WERI-Rb-1 (cell line): ENCODE results near the gene RNF167.

Experiments used
- DNase-seq: peaks from one replicate; pipeline ENCODE4 v3.0.0-alpha.2; 2020
- H3K27ac ChIP-seq: fragments of 250-450 bp; sonication (Bioruptor Pico); 2 replicates; pipeline ENCODE4 v1.5.1; 2020; ENCODE audit warnings: mild to moderate bottlenecking, moderate library complexity
- H3K27me3 ChIP-seq: fragments of 250-450 bp; sonication (Bioruptor Pico); 2 replicates; pipeline ENCODE4 v1.5.1; 2021; ENCODE audit warnings: mild to moderate bottlenecking, low read depth, moderate library complexity; ENCODE audit not compliant: insufficient read depth, severe bottlenecking
- H3K36me3 ChIP-seq: fragments of 250-450 bp; sonication (Bioruptor Pico); 2 replicates; pipeline ENCODE4 v1.5.1; 2020; ENCODE audit warnings: mild to moderate bottlenecking, moderate library complexity
- H3K4me3 ChIP-seq: 2 replicates; pipeline ENCODE4 v1.5.1; 2011; ENCODE audit warnings: low read depth, mild to moderate bottlenecking, control low read depth, low read length
- H3K9me3 ChIP-seq: fragments of 250-450 bp; sonication (Bioruptor Pico); 2 replicates; pipeline ENCODE4 v1.5.1; 2021; ENCODE audit warnings: mild to moderate bottlenecking, moderate library complexity; ENCODE audit not compliant: severe bottlenecking
- TF ChIP-seq, protein P1 (sequence below): IDR thresholded peaks from 2 replicates; pipeline ENCODE4 v1.5.1; 2011; ENCODE audit warnings: low read depth, mild to moderate bottlenecking, control low read depth, inconsistent platforms, low read length

The RNF167 gene

GRCh38 chr17:4897198-4897687 lies 42.8 kb upstream of the RNF167 start:
- H3K27ac ChIP-seq = peak overlapping the region; percentile 63
- TF ChIP-seq, protein P1, sequence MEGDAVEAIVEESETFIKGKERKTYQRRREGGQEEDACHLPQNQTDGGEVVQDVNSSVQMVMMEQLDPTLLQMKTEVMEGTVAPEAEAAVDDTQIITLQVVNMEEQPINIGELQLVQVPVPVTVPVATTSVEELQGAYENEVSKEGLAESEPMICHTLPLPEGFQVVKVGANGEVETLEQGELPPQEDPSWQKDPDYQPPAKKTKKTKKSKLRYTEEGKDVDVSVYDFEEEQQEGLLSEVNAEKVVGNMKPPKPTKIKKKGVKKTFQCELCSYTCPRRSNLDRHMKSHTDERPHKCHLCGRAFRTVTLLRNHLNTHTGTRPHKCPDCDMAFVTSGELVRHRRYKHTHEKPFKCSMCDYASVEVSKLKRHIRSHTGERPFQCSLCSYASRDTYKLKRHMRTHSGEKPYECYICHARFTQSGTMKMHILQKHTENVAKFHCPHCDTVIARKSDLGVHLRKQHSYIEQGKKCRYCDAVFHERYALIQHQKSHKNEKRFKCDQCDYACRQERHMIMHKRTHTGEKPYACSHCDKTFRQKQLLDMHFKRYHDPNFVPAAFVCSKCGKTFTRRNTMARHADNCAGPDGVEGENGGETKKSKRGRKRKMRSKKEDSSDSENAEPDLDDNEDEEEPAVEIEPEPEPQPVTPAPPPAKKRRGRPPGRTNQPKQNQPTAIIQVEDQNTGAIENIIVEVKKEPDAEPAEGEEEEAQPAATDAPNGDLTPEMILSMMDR = no peak
- no peaks in the 10 kb centered on the region for H3K9me3 ChIP-seq
- no peaks in the 10 kb centered on the region for H3K27me3 ChIP-seq
- no peak for DNase-seq
- no peak overlapping the region for H3K4me3 ChIP-seq
- H3K36me3 ChIP-seq = peaks cover 94% of the 10 kb centered on the region

DNA sequence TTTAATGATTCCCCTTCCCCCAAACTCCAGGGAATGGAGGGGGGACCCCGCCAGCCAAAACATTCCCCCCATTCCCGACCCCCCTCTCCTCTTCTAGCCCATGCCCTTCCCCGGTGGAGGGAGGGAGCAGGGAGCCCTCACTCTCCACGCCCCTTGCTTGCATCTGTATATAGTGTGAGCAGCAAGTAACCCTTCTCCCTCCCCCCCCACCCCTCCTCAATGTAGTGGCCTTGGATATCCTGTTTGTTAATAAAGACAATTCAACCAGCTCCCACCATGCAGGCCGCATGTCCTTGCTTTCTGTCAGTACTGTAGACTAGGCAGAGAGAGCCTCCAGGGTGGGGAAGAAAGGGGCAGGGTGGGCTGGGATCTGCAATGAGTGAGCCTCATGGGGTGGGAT lies 42.3 kb upstream of the RNF167 start:
- Histone ChIP-seq H3K9me3 (no peaks in the 10 kb centered on the region), H3K27ac (peak overlapping the region; percentile 21)

DNA sequence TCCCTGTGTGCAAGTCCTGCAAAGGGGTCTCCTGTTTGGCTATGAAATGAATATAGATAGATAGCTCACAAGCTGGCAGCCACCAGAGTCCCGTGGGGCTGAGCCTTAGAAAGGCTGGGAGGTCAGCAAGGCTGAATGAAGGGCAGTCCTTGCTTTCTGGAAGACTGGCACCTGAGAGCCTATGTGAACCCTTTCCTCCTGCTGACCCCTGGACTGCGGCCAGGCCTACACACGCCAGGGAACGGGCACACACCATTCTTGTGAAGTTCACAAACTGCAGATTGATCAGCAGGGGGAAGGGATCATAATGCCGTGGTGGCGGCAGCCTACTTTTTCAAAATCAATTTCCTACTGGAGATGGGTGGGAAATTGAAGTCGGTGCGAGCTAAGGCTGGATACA lies 41.7 kb upstream of the RNF167 start:
- Histone ChIP-seq H3K9me3 (no peaks in the 10 kb centered on the region), H3K36me3 (peaks cover 83% of the 10 kb centered on the region), H3K27me3 (no peaks in the 10 kb centered on the region), H3K27ac (peak overlapping the region; percentile 21; the same call in 1 of the 2 replicates), H3K4me3 (no peak overlapping the region)
- TF ChIP-seq, protein P1 = no peak
- no peak for DNase-seq

More for the DNA sequence above, 42.3 kb upstream of the RNF167 start:
- no peaks in the 10 kb centered on the region for H3K27me3 ChIP-seq
- peaks cover 89% of the 10 kb centered on the region for H3K36me3 ChIP-seq
- H3K4me3 ChIP-seq = no peak overlapping the region
- no peak for DNase-seq
- TF ChIP-seq, protein P1 = no peak

- TF ChIP-seq, protein P1 = no peak
- H3K27ac ChIP-seq = no peak overlapping the region
- no peak for DNase-seq
- H3K9me3 ChIP-seq = no peaks in the 10 kb centered on the region
- no peaks in the 10 kb centered on the region for H3K27me3 ChIP-seq
- no peak overlapping the region for H3K4me3 ChIP-seq
- peaks cover 77% of the 10 kb centered on the region for H3K36me3 ChIP-seq
Measured at GRCh38 chr17:4898927-4899326, 41.1 kb upstream of the RNF167 start.

- Histone ChIP-seq H3K9me3 (no peaks in the 10 kb centered on the region), H3K27ac (peak within 1 kb of the TSS; percentile 21; the same call in 1 of the 2 replicates), H3K4me3 (no peak within 1 kb of the TSS), H3K27me3 (no peaks in the 10 kb centered on the region), H3K36me3 (peaks cover 71% of the 10 kb centered on the region)
- TF ChIP-seq, protein P1 = no peak
- no peak for DNase-seq
Measured at GRCh38 chr17:4899341-4900230, 40.5 kb upstream of the RNF167 start, which contains the start of gene C17orf107. Gene C17orf107 (plus strand): TSS chr17:4899536. CDS start chr17:4899763, 227 bp downstream.
